ENCODE measurements around the gene OR1J1. TPM values are rescaled to one million over a fixed set of nuclear protein-coding genes. Genes with fewer than 3 reads are reported as not detected.

OR1J1 gene
- total and polyA plus RNA-seq, 2 of the 8 experiments (the other 6 are each of a cell fraction or from before 2014, with no cell fraction given) = not detected

DNA sequence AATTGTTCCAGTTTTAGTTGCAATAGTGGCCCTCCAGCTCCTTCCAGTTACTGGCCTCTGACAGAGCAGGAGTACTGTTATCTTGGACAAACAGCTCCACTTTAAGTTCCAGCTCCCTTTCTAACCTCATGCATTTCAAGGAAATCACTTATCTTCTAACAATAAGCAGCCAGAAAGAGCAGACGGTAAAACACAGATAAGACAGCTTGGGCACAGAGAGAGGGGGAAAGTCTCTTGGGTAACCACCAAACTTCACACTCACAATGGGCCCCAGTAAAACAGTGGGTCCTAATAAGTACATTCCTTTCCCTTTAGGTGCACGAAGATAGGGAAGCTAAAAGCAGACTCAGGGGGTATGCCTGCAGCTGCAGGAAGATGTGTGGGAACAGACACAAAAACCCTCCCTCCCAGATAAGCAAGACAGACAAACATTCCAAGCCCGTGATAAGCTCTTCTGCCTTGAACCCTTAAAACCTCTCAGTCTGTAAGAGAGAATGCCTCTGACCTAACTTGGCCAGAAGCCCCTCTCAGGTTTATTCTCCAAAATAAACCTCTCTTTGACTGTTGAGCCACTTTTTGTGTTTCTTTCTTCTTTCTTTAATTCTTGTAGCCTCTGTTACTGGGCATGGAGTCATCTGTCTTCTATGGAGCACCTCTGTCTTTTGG is 30.8 kb downstream of the OR1J1 start:
- Histone ChIP-seq H3K36me3 (ENCODE audit: control insufficient read depth in 2 of 4, insufficient read depth in 4 of 4, low read length in 3 of 4) (no peaks in the 10 kb centered on the region), H3K23me2 (ENCODE audit: low read depth, low read length) (no peaks in the 10 kb centered on the region), H2BK20ac (ENCODE audit: low read length) (no peak overlapping the region), H2BK120ac (replicated peaks; ENCODE audit: low read depth, low read length) (no peak overlapping the region), H2AFZ (ENCODE audit: low read length) (no peak overlapping the region), H2BK15ac (ENCODE audit: low read length) (no peak overlapping the region), H3K18ac (ENCODE audit: extremely low read depth, low read length) (no peak overlapping the region), H3K4me2 (ENCODE audit: insufficient read depth in 1 of 2, low read depth in 2 of 2, low read length in 2 of 2) (no peak overlapping the region), H3K9ac (replicated peaks in 1 of 4; ENCODE audit: extremely low read depth in 1 of 4, low read depth in 3 of 4, low read length in 3 of 4) (no peak overlapping the region), H4K8ac (ENCODE audit: extremely low read depth, insufficient read depth, low read length) (no peak overlapping the region), H3K4me1 (replicated peaks in 1 of 4; ENCODE audit: control insufficient read depth in 3 of 4, insufficient read depth in 4 of 4, low read length in 3 of 4) (no peaks in the 10 kb centered on the region), H3K23ac (ENCODE audit: insufficient read length) (no peak overlapping the region), H3K14ac (ENCODE audit: insufficient read length) (no peak overlapping the region), H3K27me3 (replicated peaks in 1 of 4; ENCODE audit: control insufficient read depth in 3 of 4, extremely low read depth in 1 of 4, insufficient read depth in 3 of 4, low read length in 3 of 4) (no peaks in the 10 kb centered on the region), H3K79me2 (ENCODE audit: control insufficient read depth in 1 of 2, insufficient read depth in 2 of 2, low read length in 2 of 2) (no peaks in the 10 kb centered on the region), H3K9me3 (ENCODE audit: insufficient read depth in 2 of 2, low read depth in 1 of 2, low read length in 1 of 2) (peaks cover 34 to 65% of the 10 kb centered on the region in 2 experiments), H3K4ac (replicated peaks; ENCODE audit: insufficient read length, low read depth, low read length) (no peak overlapping the region), H2BK12ac (ENCODE audit: low read depth, low read length) (no peak overlapping the region), H4K5ac (ENCODE audit: insufficient read length, low read depth, low read length) (no peak overlapping the region), H3K79me1 (ENCODE audit: low read depth, low read length) (no peaks in the 10 kb centered on the region), H4K20me1 (replicated peaks in 1 of 2; ENCODE audit: control insufficient read depth in 1 of 2, insufficient read depth in 2 of 2, low read length in 2 of 2) (no peaks in the 10 kb centered on the region), H3K27ac (ENCODE audit: low read depth, low read length) (no peak overlapping the region), H2BK5ac (ENCODE audit: low read depth, low read length) (no peak overlapping the region), H4K91ac (replicated peaks; ENCODE audit: insufficient read length, low read length) (no peak overlapping the region), H3K56ac (replicated peaks; ENCODE audit: insufficient read length, low read depth, low read length) (no peak overlapping the region), H3K4me3 (ENCODE audit: extremely low read depth in 1 of 4, insufficient read depth in 2 of 4, low read depth in 3 of 4, low read length in 4 of 4) (no peak overlapping the region), H2AK5ac (ENCODE audit: low read depth, low read length) (no peak overlapping the region)
- DNase-seq (ENCODE audit: low read depth in 1 of 2, low spot score in 2 of 2) = no peak
- 71% methylated on average over 3 of the region's 3 CpGs; no CpG with 5 or more reads in 1 of the 2 experiments for WGBS, 2 experiments (ENCODE audit: extremely low coverage in 1 of 2, insufficient coverage in 1 of 2, insufficient read length in 1 of 2, insufficient replicate concordance in 2 of 2, low coverage in 1 of 2, low lambda C conversion rate in 2 of 2, missing lambda C conversion rate in 1 of 2)
- ChIA-PET CTCF (ENCODE audit: partially characterized antibody) (interaction anchor here (1.0 kb wide), 1 partner anchor 68 kb away, joined by 3 read pairs; no protein-coding TSS in a partner anchor), POLR2A (ENCODE audit: partially characterized antibody) (no interaction called here)
- FAIRE-seq = no peak
- TF ChIP-seq TEAD4 (IDR thresholded peaks at IDR 0.05; ENCODE audit: low read depth, low read length) (no peak), POU5F1 (IDR thresholded peaks at IDR 0.05; ENCODE audit: low read depth, low read length) (no peak), BCL11A (IDR thresholded peaks at IDR 0.05; ENCODE audit: low read depth in 2 of 2, low read length in 2 of 2) (no peak), NANOG (IDR thresholded peaks at IDR 0.05; ENCODE audit: insufficient read depth, low read depth, low read length, poor library complexity, severe bottlenecking) (no peak), ZNF274 (IDR thresholded peaks at IDR 0.05; ENCODE audit: borderline replicate concordance, extremely low read depth, low read length) (no peak), TAF1 (IDR thresholded peaks at IDR 0.05; ENCODE audit: low read depth, low read length) (no peak), PHF8 (conservative IDR thresholded peaks at IDR 0.05; ENCODE audit: low read depth, low read length) (no peak), CTBP2 (IDR thresholded peaks at IDR 0.05; ENCODE audit: borderline replicate concordance, insufficient read depth, insufficient read length, low read length) (no peak), CREB1 (IDR thresholded peaks at IDR 0.05) (no peak), EZH2 (IDR thresholded peaks at IDR 0.05; ENCODE audit: low read depth, low read length, severe bottlenecking) (no peak)
- TF ChIP-seq, protein P1, sequence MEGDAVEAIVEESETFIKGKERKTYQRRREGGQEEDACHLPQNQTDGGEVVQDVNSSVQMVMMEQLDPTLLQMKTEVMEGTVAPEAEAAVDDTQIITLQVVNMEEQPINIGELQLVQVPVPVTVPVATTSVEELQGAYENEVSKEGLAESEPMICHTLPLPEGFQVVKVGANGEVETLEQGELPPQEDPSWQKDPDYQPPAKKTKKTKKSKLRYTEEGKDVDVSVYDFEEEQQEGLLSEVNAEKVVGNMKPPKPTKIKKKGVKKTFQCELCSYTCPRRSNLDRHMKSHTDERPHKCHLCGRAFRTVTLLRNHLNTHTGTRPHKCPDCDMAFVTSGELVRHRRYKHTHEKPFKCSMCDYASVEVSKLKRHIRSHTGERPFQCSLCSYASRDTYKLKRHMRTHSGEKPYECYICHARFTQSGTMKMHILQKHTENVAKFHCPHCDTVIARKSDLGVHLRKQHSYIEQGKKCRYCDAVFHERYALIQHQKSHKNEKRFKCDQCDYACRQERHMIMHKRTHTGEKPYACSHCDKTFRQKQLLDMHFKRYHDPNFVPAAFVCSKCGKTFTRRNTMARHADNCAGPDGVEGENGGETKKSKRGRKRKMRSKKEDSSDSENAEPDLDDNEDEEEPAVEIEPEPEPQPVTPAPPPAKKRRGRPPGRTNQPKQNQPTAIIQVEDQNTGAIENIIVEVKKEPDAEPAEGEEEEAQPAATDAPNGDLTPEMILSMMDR (IDR thresholded peaks at IDR 0.05; ENCODE audit: control extremely low read depth in 1 of 3, insufficient read depth in 1 of 3, low read depth in 1 of 3, low read length in 3 of 3) = no peak
